ENCODE measurements around the gene LGALS7. TPM values are rescaled to one million over a fixed set of nuclear protein-coding genes. Genes with fewer than 3 reads are reported as not detected.
A peak's percentile ranks its signal among the peaks of the same experiment; 100 is the strongest.

Gene LGALS7
- total and polyA plus RNA-seq, 7 donors = not detected

DNA sequence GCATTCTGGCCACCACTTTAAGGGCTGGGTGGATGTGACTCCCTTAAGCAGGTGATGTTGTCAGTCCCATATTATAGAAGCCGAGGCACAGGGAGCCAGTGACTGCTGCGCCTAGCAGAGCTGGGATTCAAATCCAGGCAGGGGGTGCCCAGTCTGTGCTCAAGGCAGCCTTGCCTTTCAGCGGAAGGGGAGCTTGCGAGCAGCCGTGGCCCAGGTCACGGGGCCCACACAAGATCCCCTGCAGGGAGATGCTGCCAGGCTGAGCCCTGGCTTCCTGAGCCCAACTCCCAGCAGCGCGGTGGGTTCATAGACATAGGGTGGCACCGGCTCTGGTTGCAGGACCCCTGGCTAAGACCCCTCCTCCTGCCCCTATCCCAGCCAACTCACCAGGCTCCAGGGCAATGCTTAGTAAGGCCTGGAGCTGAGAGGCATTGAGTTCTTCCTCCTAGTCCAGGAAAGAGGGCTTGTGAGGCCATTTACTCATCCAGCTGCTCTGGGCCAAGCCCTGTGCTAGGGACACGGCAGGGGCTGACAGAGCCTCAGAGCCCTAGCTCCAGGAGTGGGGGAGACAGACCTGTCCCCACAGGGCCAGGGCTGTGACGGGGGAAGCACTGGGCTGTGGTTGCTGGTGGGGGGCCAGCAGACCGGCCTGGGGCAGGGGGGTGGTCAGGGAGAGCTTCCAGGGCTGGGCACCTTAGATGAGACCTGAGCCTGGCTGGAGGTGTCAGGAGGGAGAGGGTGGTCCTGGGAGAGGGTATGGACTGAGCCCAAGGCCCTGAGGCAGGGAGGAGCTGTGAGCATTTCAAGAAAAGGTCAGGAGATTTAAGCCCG lies 38.7 kb downstream of the LGALS7 start:
- Histone ChIP-seq H3K36me3 (ENCODE audit: insufficient read depth in 1 of 2, low read depth in 1 of 2) (peaks cover 0 to 23% of the 10 kb centered on the region in 2 donors), H3K4me3 (no peak overlapping the region), H3K4me1 (peaks cover 8% of the 10 kb centered on the region), H3K27me3 (ENCODE audit: insufficient read depth in 3 of 3, low read length in 2 of 3) (peaks cover 0 to 8% (median 3%) of the 10 kb centered on the region in 3 donors), H3K9me3 (no peaks in the 10 kb centered on the region), H3K27ac (peak overlapping the region; percentile 46)
- peak in 1 of 2 donors; percentile 62 for DNase-seq
- 62 to 68% (median 65%) methylated on average over 13 of the region's 13 CpGs for WGBS, 3 donors
- TF ChIP-seq, protein P1, sequence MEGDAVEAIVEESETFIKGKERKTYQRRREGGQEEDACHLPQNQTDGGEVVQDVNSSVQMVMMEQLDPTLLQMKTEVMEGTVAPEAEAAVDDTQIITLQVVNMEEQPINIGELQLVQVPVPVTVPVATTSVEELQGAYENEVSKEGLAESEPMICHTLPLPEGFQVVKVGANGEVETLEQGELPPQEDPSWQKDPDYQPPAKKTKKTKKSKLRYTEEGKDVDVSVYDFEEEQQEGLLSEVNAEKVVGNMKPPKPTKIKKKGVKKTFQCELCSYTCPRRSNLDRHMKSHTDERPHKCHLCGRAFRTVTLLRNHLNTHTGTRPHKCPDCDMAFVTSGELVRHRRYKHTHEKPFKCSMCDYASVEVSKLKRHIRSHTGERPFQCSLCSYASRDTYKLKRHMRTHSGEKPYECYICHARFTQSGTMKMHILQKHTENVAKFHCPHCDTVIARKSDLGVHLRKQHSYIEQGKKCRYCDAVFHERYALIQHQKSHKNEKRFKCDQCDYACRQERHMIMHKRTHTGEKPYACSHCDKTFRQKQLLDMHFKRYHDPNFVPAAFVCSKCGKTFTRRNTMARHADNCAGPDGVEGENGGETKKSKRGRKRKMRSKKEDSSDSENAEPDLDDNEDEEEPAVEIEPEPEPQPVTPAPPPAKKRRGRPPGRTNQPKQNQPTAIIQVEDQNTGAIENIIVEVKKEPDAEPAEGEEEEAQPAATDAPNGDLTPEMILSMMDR (IDR thresholded peaks at IDR 0.05) = no peak
- intact Hi-C loops (cut with DNase I) = loop anchor here in 1 of 2 donors (5.0 kb wide), 1 partner anchor 198 kb away; the partner anchor contains the start of genes MRPS12 and SARS2
- peak; percentile 10 to 16 (median 11) for ATAC-seq

GRCh38 chr19:38734176-38734425 lies 39.2 kb downstream of the LGALS7 start:
- peak overlapping the region; percentile 46 for H3K27ac ChIP-seq
- 69 to 78% (median 76%) methylated on average over 4 of the region's 4 CpGs for WGBS, 3 donors
- H3K4me3 ChIP-seq = no peak overlapping the region

GRCh38 chr19:38733493-38734175 lies 39.7 kb downstream of the LGALS7 start:
- Histone ChIP-seq H3K36me3 (ENCODE audit: insufficient read depth in 1 of 2, low read depth in 1 of 2) (peaks cover 0 to 33% of the 10 kb centered on the region in 2 donors), H3K4me1 (peaks cover 8% of the 10 kb centered on the region), H3K4me3 (no peak overlapping the region), H3K27me3 (ENCODE audit: insufficient read depth in 3 of 3, low read length in 2 of 3) (peaks cover 0 to 8% (median 3%) of the 10 kb centered on the region in 3 donors), H3K27ac (peak overlapping the region; percentile 46), H3K9me3 (no peaks in the 10 kb centered on the region)
- intact Hi-C loops (cut with DNase I) = loop anchor here in 1 of 2 donors (5.0 kb wide), 1 partner anchor 199 kb away; the partner anchor contains the start of genes MRPS12 and SARS2
- ATAC-seq = peak in 1 of 4 donors; percentile 33
- WGBS, 3 donors = 52 to 74% (median 58%) methylated on average over 6 of the region's 6 CpGs
- TF ChIP-seq, protein P1 (IDR thresholded peaks at IDR 0.05) = no peak
- DNase-seq = no peak

More at GRCh38 chr19:38734176-38734425, 39.2 kb downstream of the LGALS7 start:
- peak in 1 of 4 donors; percentile 3 for ATAC-seq
- DNase-seq = no peak
- peaks cover 0 to 29% of the 10 kb centered on the region in 2 donors for H3K36me3 ChIP-seq (ENCODE audit: insufficient read depth in 1 of 2, low read depth in 1 of 2)
- peaks cover 8% of the 10 kb centered on the region for H3K4me1 ChIP-seq
- H3K27me3 ChIP-seq (ENCODE audit: insufficient read depth in 3 of 3, low read length in 2 of 3) = peaks cover 0 to 8% (median 3%) of the 10 kb centered on the region in 3 donors
- H3K9me3 ChIP-seq = no peaks in the 10 kb centered on the region
- intact Hi-C loops (cut with DNase I) = loop anchor here in 1 of 2 donors (5.0 kb wide), 1 partner anchor 198 kb away; the partner anchor contains the start of genes MRPS12 and SARS2
- TF ChIP-seq, protein P1 (IDR thresholded peaks at IDR 0.05) = no peak

DNA sequence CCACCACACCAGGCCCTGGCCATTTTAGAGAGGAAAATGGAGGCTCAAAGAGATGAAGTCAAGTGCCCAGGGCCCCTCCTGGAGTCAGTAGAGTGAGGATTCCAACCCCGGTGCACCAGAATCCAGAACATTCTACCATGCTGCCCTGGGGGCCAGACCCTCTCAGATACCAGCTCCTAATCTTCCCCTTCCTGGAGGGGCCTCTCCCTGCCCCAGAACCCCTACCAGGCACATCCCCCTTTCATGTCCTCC lies 40.1 kb downstream of the LGALS7 start:
- intact Hi-C loops (cut with DNase I) = loop anchor here in 1 of 2 donors (5.0 kb wide), 1 partner anchor 199 kb away; the partner anchor contains the start of genes MRPS12 and SARS2
- Histone ChIP-seq H3K4me3 (no peak overlapping the region), H3K27ac (no peak overlapping the region), H3K4me1 (peaks cover 8% of the 10 kb centered on the region), H3K27me3 (ENCODE audit: insufficient read depth in 3 of 3, low read length in 2 of 3) (peaks cover 0 to 8% (median 3%) of the 10 kb centered on the region in 3 donors), H3K9me3 (no peaks in the 10 kb centered on the region), H3K36me3 (ENCODE audit: insufficient read depth in 1 of 2, low read depth in 1 of 2) (peaks cover 0 to 36% of the 10 kb centered on the region in 2 donors)
- WGBS, 3 donors = 86 to 100% (median 98%) methylated on average over 1 of the region's 1 CpG
- DNase-seq (no peak), ATAC-seq (no peak)
- TF ChIP-seq, protein P1 (IDR thresholded peaks at IDR 0.05) = no peak

Data from psoas muscle (tissue), 8 donors.